GM23248 (cell line): ENCODE data around the gene EPN2.

Experiments used
- EZH2 ChIP-seq: fragments of 200-600 bp; sonication (generic); IDR thresholded peaks from 2 replicates; pipeline ENCODE4 v1.6.1; 2018; ENCODE audit warnings: antibody characterized with exemption, mild to moderate bottlenecking; ENCODE audit not compliant: insufficient read depth, poor library complexity, severe bottlenecking
- EZH2phosphoT487 ChIP-seq: fragments of 200-600 bp; sonication (generic); IDR thresholded peaks from 2 replicates; pipeline ENCODE4 v1.6.1; 2018; ENCODE audit warnings: antibody characterized with exemption, moderate library complexity, mild to moderate bottlenecking, low read depth; ENCODE audit not compliant: insufficient read depth

- TF ChIP-seq EZH2phosphoT487, result no peak
- TF ChIP-seq EZH2, result no peak
Observed at GRCh38 chr17:19316761-19317358, 79.7 kb downstream of the EPN2 start.
